Measurements from ENCODE around the gene RDH8. TPM values are rescaled to one million over a fixed set of nuclear protein-coding genes. Genes with fewer than 3 reads are reported as not detected.

RDH8 gene
- total RNA-seq, 1 donor: not detected

DNA sequence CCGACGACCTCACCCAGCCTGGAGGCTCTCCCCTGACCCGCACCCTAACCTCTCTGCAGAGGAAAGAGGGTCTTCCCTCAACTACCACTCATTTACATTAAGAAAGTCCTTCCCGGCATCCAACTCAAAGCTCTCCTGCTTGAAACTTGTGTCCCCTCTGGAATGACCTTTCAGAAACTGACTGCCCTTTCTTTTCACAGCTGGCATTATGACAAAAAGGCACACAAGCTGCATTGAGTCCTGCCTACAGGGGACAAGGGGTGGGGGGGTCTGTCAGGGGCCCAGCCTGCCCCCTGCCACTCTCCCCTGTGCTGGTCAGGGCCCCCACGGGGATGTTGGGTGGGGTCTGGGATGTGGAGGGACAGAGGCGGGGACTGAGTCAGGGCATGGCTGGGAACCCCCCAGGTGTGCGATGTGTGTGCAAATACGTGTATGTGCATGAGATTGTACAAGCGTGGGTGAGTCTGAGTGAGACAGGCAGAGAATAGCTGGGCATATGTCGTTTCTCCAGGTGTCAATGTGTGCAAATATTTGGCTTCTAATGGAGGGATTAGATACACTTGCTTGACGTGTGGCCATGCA is 5.0 kb upstream of the RDH8 start:
- TF ChIP-seq, protein P1, sequence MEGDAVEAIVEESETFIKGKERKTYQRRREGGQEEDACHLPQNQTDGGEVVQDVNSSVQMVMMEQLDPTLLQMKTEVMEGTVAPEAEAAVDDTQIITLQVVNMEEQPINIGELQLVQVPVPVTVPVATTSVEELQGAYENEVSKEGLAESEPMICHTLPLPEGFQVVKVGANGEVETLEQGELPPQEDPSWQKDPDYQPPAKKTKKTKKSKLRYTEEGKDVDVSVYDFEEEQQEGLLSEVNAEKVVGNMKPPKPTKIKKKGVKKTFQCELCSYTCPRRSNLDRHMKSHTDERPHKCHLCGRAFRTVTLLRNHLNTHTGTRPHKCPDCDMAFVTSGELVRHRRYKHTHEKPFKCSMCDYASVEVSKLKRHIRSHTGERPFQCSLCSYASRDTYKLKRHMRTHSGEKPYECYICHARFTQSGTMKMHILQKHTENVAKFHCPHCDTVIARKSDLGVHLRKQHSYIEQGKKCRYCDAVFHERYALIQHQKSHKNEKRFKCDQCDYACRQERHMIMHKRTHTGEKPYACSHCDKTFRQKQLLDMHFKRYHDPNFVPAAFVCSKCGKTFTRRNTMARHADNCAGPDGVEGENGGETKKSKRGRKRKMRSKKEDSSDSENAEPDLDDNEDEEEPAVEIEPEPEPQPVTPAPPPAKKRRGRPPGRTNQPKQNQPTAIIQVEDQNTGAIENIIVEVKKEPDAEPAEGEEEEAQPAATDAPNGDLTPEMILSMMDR (IDR thresholded peaks at IDR 0.05; ENCODE audit: insufficient read depth, low read depth, low read length): no peak
- DNase-seq (ENCODE audit: low read depth): no peak
- no peak overlapping the region for H3K4me3 ChIP-seq (ENCODE audit: low read depth, low read length)

DNA sequence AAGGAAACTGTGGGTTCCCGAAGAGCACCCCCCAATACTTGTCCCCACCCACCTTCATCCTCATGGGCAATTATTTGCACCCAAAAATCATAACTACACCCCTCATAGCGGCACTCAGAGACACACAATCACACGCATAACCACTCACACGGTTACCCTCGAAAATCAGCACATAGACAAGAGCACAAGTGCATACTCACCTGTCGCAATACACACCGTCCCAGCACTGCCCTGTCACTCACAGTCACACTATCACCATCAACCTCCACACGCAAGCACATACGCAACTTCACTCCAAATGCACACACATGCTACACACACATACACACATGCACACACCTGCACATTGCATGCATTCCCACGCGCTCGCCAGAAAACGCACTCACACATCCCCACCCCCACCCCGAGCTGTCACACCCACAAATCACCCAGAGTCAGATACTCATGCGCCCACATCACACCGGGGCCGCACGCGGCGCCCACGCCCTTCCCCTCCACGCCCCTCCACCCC is 3.5 kb upstream of the RDH8 start:
- DNase-seq (ENCODE audit: low read depth): peak; percentile 6
- TF ChIP-seq, protein P1 (IDR thresholded peaks at IDR 0.05; ENCODE audit: insufficient read depth, low read depth, low read length): no peak
- H3K4me3 ChIP-seq (ENCODE audit: low read depth, low read length): peak overlapping the region; percentile 51

DNA sequence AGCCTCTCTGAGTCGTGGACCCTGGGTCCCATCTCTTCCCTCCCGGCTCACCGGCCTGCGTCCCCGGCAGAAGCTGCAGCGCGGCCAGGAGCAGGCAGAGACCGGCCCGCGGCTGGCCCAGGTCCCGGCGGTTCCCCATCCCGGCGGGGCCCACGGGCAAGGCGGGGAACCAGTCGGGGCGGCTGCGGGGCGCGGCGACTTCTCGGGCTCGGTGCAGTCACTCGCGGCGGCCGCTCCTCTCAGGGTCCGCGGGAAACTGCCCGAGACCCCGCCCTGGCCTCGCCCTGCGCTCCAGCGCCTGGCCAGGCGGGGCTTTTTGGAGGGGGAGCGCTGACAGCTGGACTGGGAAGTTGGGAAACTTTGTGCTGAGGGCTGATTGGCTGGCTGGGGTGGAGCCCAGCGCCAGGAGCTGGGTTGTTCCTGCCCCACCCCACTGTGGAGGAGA is 3.0 kb upstream of the RDH8 start, which contains the start of gene COL5A3:
COL5A3 (minus strand) TSS at position 258 of the 445 bp plus-strand sequence; CDS start at position 139, 119 bp downstream.
- TF ChIP-seq, protein P1 (IDR thresholded peaks at IDR 0.05; ENCODE audit: insufficient read depth, low read depth, low read length): no peak
- peak; percentile 70 for DNase-seq (ENCODE audit: low read depth)
- peak within 1 kb of the TSS; percentile 51 for H3K4me3 ChIP-seq (ENCODE audit: low read depth, low read length)

DNA sequence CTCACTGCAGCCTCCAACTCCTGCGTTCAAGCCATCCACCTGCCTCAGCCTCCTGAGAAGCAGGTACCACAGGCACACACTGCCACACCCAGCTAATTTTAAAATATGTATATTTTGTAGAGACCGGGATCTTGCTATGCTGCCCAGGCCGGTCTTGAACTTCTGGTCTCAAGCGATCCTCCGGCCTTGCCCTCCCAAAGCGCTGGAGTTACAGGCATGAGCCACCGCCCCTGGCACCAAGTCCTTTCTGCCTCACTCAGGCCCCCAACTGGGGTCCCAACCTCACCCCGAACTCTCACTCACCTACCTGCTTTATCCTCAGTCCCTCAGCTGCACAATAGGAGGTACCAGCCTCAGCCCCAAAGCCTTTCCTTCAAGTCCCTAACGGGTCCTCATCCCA is 2.3 kb upstream of the RDH8 start:
- no peak overlapping the region for H3K4me3 ChIP-seq (ENCODE audit: low read depth, low read length)
- no peak for DNase-seq (ENCODE audit: low read depth)
- TF ChIP-seq, protein P1 (IDR thresholded peaks at IDR 0.05; ENCODE audit: insufficient read depth, low read depth, low read length): no peak

DNA sequence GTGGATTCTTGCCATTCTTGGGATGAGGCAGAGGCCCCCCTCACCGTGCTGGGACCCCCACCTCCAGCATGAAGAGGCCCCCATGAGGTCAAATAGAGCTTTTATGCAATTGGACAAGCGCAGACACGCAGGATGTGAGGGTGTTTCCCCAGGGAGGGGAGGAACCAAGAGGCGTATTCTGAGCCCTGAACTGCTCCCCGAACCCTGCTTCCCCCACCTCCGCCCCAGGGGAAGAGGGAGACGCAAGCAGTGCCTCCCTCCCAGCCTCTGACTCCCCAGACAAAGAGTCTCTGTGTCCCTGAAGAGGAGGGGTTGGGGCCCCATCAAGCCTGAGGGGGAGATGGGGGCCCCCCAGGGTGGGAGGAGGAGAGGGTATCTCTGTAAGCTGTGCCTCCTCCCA is 1.3 kb upstream of the RDH8 start:
- DNase-seq (ENCODE audit: low read depth): no peak
- no peak overlapping the region for H3K4me3 ChIP-seq (ENCODE audit: low read depth, low read length)
- TF ChIP-seq, protein P1 (IDR thresholded peaks at IDR 0.05; ENCODE audit: insufficient read depth, low read depth, low read length): no peak

DNA sequence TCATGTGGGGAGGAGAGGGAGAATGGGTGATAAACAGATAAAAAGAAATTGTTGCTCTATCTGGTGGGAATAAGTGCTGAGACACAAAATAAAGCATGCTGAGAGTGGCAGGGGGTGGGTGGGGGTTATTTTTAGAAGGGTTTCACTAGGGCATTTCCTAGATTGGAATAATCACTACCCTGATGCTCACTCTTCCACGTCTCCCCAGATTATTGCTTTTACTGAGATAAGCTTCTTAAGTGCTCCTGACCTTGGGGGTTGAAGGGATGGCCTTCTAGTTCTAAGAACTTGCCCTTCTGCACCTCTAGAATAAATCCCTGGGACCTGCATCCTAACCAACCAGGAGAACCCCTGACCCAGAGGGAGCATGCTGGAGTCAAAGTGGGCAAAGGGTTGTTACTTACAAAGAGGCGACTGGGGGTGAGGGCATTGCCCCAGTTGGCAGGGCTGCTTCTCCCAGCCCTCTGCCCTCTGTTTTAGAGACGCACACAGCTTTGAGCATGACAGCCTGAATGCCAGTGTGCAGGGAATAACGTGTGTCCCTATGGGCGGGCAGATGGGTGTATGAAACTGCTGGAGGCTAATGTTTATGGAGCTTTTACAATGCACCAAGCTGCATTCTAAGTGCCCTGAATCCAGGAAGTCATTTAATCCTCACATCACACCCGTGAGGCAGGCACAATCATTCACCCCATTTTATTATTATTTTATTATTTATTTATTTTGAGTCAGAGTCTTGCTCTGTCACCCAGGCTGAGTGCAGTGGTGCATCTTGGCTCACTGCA is 743 bp downstream of the RDH8 start:
- no peak for DNase-seq (ENCODE audit: low read depth)
- H3K4me3 ChIP-seq (ENCODE audit: low read depth, low read length): no peak overlapping the region
- TF ChIP-seq, protein P1 (IDR thresholded peaks at IDR 0.05; ENCODE audit: insufficient read depth, low read depth, low read length): no peak

Data from fibroblast of villous mesenchyme (primary cell).